H9 (cell line): ENCODE data around the gene WDR72. TPM values are rescaled to one million over a fixed set of nuclear protein-coding genes. Genes with fewer than 3 reads are reported as not detected.

Source experiments
- DNase-seq: peaks from one replicate; pipeline ENCODE4 v3.0.0-alpha.2; 2017
- H2AFZ ChIP-seq: one replicate; pipeline ENCODE4 v1.6.1; 2013; ENCODE audit warnings: mild to moderate bottlenecking, low read length, control low read depth, moderate library complexity
- H2AK5ac ChIP-seq: 2 replicates; pipeline ENCODE4 v1.6.1; 2013; ENCODE audit warnings: low read length, control low read depth, mixed read lengths; ENCODE audit not compliant: insufficient read length
- H2BK120ac ChIP-seq: one replicate; pipeline ENCODE4 v1.6.1; 2013; ENCODE audit warnings: low read depth, mild to moderate bottlenecking, low read length, control low read depth, inconsistent platforms; ENCODE audit not compliant: poor library complexity, severe bottlenecking
- H2BK12ac ChIP-seq: 2 replicates; pipeline ENCODE4 v1.6.1; 2013; ENCODE audit warnings: low read length, control low read depth, mixed read lengths, low read depth; ENCODE audit not compliant: insufficient read length
- H2BK15ac ChIP-seq: 2 replicates; pipeline ENCODE4 v1.6.1; 2013; ENCODE audit warnings: low read depth, low read length, control low read depth
- H2BK20ac ChIP-seq: one replicate; pipeline ENCODE4 v1.6.1; 2013; ENCODE audit warnings: low read depth, mild to moderate bottlenecking, low read length, control low read depth, inconsistent platforms; ENCODE audit not compliant: poor library complexity, severe bottlenecking
- H2BK5ac ChIP-seq: 2 replicates; pipeline ENCODE4 v1.6.1; 2013; ENCODE audit warnings: low read length, control low read depth, mixed read lengths; ENCODE audit not compliant: insufficient read length
- H3K14ac ChIP-seq: 2 replicates; pipeline ENCODE4 v1.6.1; 2013; ENCODE audit warnings: low read length, control low read depth; ENCODE audit not compliant: insufficient read depth
- H3K18ac ChIP-seq: 2 replicates; pipeline ENCODE4 v1.6.1; 2013; ENCODE audit warnings: low read depth, mild to moderate bottlenecking, mixed read lengths, low read length, control low read depth; ENCODE audit not compliant: insufficient read length
- H3K23ac ChIP-seq: 2 replicates; pipeline ENCODE4 v1.6.1; 2013; ENCODE audit warnings: low read length, control low read depth, mixed read lengths, low read depth; ENCODE audit not compliant: insufficient read length
- H3K23me2 ChIP-seq: 2 replicates; pipeline ENCODE4 v1.6.1; 2013; ENCODE audit warnings: low read depth, mild to moderate bottlenecking, mixed read lengths, low read length, control low read depth; ENCODE audit not compliant: insufficient read length, poor library complexity, severe bottlenecking
- H3K27ac ChIP-seq: 2 replicates; pipeline ENCODE4 v1.5.1; 2013; ENCODE audit warnings: low read length, control low read depth, mixed read lengths, low read depth; ENCODE audit not compliant: insufficient read length
- H3K27me3 ChIP-seq: 2 replicates; pipeline ENCODE4 v1.6.1; 2013; ENCODE audit warnings: low read length, control low read depth, inconsistent platforms; ENCODE audit not compliant: insufficient read depth
- H3K4ac ChIP-seq: 2 replicates; pipeline ENCODE4 v1.6.1; 2013; ENCODE audit warnings: low read depth, mild to moderate bottlenecking, control low read depth, inconsistent platforms, low read length, moderate library complexity
- H3K4me1 ChIP-seq: 2 replicates; pipeline ENCODE4 v1.6.1; 2013; ENCODE audit warnings: low read length, control low read depth, inconsistent platforms; ENCODE audit not compliant: insufficient read depth
- H3K4me2 ChIP-seq: 2 replicates; pipeline ENCODE4 v1.6.1; 2013; ENCODE audit warnings: low read length, control low read depth, mixed read lengths; ENCODE audit not compliant: insufficient read length, insufficient read depth
- H3K56ac ChIP-seq: 2 replicates; pipeline ENCODE4 v1.6.1; 2013; ENCODE audit warnings: low read depth, mild to moderate bottlenecking, mixed read lengths, low read length, control low read depth; ENCODE audit not compliant: insufficient read length
- H3K79me1 ChIP-seq: 2 replicates; pipeline ENCODE4 v1.6.1; 2013; ENCODE audit warnings: low read depth, mild to moderate bottlenecking, moderate library complexity, low read length, control low read depth, inconsistent platforms; ENCODE audit not compliant: insufficient read depth, poor library complexity, severe bottlenecking
- H3K79me2 ChIP-seq: 2 replicates; pipeline ENCODE4 v1.6.1; 2013; ENCODE audit warnings: low read length, control low read depth, inconsistent platforms; ENCODE audit not compliant: insufficient read depth
- H3K9ac ChIP-seq: 2 replicates; pipeline ENCODE4 v1.6.1; 2013; ENCODE audit warnings: low read length, control low read depth, mixed read lengths; ENCODE audit not compliant: insufficient read length; ENCODE audit errors: extremely low read depth
- H3K9me3 ChIP-seq: one replicate; pipeline ENCODE4 v1.6.1; 2013; ENCODE audit warnings: low read depth, low read length, inconsistent platforms; ENCODE audit not compliant: control insufficient read depth
- H3T11ph ChIP-seq: one replicate; pipeline ENCODE4 v1.6.1; 2013; ENCODE audit warnings: mild to moderate bottlenecking, low read length, control low read depth, inconsistent platforms
- H4K20me1 ChIP-seq: one replicate; pipeline ENCODE4 v1.6.1; 2013; ENCODE audit not compliant: control insufficient read depth, insufficient read length, insufficient read depth
- H4K5ac ChIP-seq: 2 replicates; pipeline ENCODE4 v1.6.1; 2013; ENCODE audit warnings: low read depth, mild to moderate bottlenecking, mixed read lengths, low read length, control low read depth; ENCODE audit not compliant: insufficient read length
- H4K8ac ChIP-seq: replicated peaks from 2 replicates; pipeline ENCODE4 v1.6.1; 2013; ENCODE audit warnings: low read length, control low read depth, mixed read lengths, low read depth; ENCODE audit not compliant: insufficient read length
- H4K91ac ChIP-seq: 2 replicates; pipeline ENCODE4 v1.6.1; 2013; ENCODE audit warnings: low read depth, mild to moderate bottlenecking, moderate library complexity, mixed read lengths, low read length, control low read depth; ENCODE audit not compliant: insufficient read length
- H3K27ac Mint-ChIP-seq, 3 experiments: 2 replicates in 2 of 3; 3 replicates in 1 of 3; pipeline ENCODE4 v1.8.0; 2020 to 2021; ENCODE audit warnings: mixed read lengths in 3 of 3, mild to moderate bottlenecking in 1 of 3, moderate library complexity in 1 of 3
- H3K27me3 Mint-ChIP-seq: 2 replicates; pipeline ENCODE4 v1.8.0; 2021; ENCODE audit warnings: low read depth, mild to moderate bottlenecking, moderate library complexity, mixed read lengths
- H3K36me3 Mint-ChIP-seq, 3 experiments: 2 replicates in 2 of 3; 3 replicates in 1 of 3; pipeline ENCODE4 v1.8.0; 2020 to 2021; ENCODE audit warnings: low read depth in 3 of 3, mixed read lengths in 3 of 3; ENCODE audit not compliant: insufficient read depth in 1 of 3
- H3K4me1 Mint-ChIP-seq, 2 experiments: 2 replicates each; pipeline ENCODE4 v1.8.0; 2020; ENCODE audit warnings: mixed read lengths in 2 of 2
- H3K4me3 Mint-ChIP-seq, 2 experiments: 2 replicates in 1 of 2; 3 replicates in 1 of 2; pipeline ENCODE4 v1.8.0; 2020 to 2021; ENCODE audit warnings: mild to moderate bottlenecking in 2 of 2, mixed read lengths in 2 of 2, moderate library complexity in 1 of 2
- H3K9me3 Mint-ChIP-seq, 2 experiments: 2 replicates in 1 of 2; 3 replicates in 1 of 2; pipeline ENCODE4 v1.8.0; 2020; ENCODE audit warnings: mild to moderate bottlenecking in 2 of 2, mixed read lengths in 2 of 2, moderate library complexity in 1 of 2
- WGBS: extraction: QIAGEN DNeasy Blood & Tissue Kit; methylation state at CpG from one replicate; pipeline ENCODE4 v1.1.7; 2013; ENCODE audit warnings: missing lambda C conversion rate, low lambda C conversion rate, mixed read lengths; ENCODE audit not compliant: insufficient read length; ENCODE audit errors: extremely low coverage; 5-methylcytosine and 5-hydroxymethylcytosine counted together
- total RNA-seq: library from RNA; stranded (reverse); gene quantifications from 2 replicates; pipeline ENCODE4 v1.2.1, GENCODE V29; 2021
- TF ChIP-seq, protein P1 (sequence below): fragments of 200-600 bp; sonication (generic); conservative IDR thresholded peaks from 3 replicates; pipeline ENCODE4 v1.8.0; 2021; ENCODE audit warnings: antibody characterized with exemption, mild to moderate bottlenecking

Gene WDR72
- total RNA-seq, 1 experiment from 2014 or later: 2.9 TPM

DNA sequence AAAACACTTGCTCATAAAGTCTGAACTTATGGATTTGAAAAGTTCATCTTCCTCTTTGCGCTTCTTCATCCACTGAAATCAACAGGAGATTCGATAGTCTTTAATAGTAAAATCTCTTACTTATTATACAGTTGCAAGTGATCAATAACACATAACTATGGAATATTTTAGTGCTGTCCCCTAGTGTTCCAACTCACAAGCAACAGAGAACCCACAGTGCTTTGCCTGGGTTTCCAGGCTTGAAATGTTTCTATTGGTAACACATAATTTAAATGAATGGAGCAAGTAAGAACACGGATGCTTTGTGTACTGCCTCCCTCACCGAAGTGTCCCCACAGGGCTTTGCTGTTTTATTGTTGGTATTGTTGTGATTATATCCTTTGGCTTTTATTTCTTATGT, 93.5 kb downstream of the WDR72 start:
- H4K20me1 ChIP-seq: no peaks in the 10 kb centered on the region
- H3K4ac ChIP-seq: no peak overlapping the region
- H3K79me2 ChIP-seq: no peaks in the 10 kb centered on the region
- H3K18ac ChIP-seq: no peak overlapping the region
- no CpG with 5 or more reads among the region's 4 CpGs for WGBS
- no peaks in the 10 kb centered on the region for H3K36me3 Mint-ChIP-seq
- no peak overlapping the region for H3K4me2 ChIP-seq
- H3K9me3 ChIP-seq: no peaks in the 10 kb centered on the region
- no peak overlapping the region for H4K91ac ChIP-seq
- H3K27me3 Mint-ChIP-seq: peaks cover 2% of the 10 kb centered on the region; the same call in 1 of the 2 replicates
- no peak overlapping the region for H4K8ac ChIP-seq
- H2AFZ ChIP-seq: no peak overlapping the region
- H3K27ac ChIP-seq: no peak overlapping the region
- no peak overlapping the region for H3K4me3 Mint-ChIP-seq
- no peak overlapping the region for H3K27ac Mint-ChIP-seq
- H2AK5ac ChIP-seq: no peak overlapping the region
- no peaks in the 10 kb centered on the region for H3K4me1 Mint-ChIP-seq
- H3K9me3 Mint-ChIP-seq: no peaks in the 10 kb centered on the region
- H3T11ph ChIP-seq: no peak overlapping the region
- no peak overlapping the region for H2BK12ac ChIP-seq
- no peak overlapping the region for H4K5ac ChIP-seq
- H2BK15ac ChIP-seq: no peak overlapping the region
- TF ChIP-seq, protein P1, sequence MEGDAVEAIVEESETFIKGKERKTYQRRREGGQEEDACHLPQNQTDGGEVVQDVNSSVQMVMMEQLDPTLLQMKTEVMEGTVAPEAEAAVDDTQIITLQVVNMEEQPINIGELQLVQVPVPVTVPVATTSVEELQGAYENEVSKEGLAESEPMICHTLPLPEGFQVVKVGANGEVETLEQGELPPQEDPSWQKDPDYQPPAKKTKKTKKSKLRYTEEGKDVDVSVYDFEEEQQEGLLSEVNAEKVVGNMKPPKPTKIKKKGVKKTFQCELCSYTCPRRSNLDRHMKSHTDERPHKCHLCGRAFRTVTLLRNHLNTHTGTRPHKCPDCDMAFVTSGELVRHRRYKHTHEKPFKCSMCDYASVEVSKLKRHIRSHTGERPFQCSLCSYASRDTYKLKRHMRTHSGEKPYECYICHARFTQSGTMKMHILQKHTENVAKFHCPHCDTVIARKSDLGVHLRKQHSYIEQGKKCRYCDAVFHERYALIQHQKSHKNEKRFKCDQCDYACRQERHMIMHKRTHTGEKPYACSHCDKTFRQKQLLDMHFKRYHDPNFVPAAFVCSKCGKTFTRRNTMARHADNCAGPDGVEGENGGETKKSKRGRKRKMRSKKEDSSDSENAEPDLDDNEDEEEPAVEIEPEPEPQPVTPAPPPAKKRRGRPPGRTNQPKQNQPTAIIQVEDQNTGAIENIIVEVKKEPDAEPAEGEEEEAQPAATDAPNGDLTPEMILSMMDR: no peak; the same call in 1 of the 3 replicates
- no peaks in the 10 kb centered on the region for H3K27me3 ChIP-seq
- H3K56ac ChIP-seq: no peak overlapping the region
- no peak for DNase-seq
- no peak overlapping the region for H2BK120ac ChIP-seq
- no peak overlapping the region for H2BK20ac ChIP-seq
- no peaks in the 10 kb centered on the region for H3K23me2 ChIP-seq
- H3K4me1 ChIP-seq: no peaks in the 10 kb centered on the region
- H3K14ac ChIP-seq: no peak overlapping the region
- H2BK5ac ChIP-seq: no peak overlapping the region
- H3K23ac ChIP-seq: no peak overlapping the region
- no peaks in the 10 kb centered on the region for H3K79me1 ChIP-seq
- no peak overlapping the region for H3K9ac ChIP-seq
